ENCODE data around the gene ANO10. TPM values are rescaled to one million over a fixed set of nuclear protein-coding genes. Genes with fewer than 3 reads are reported as not detected.

Gene ANO10
- total RNA-seq, 1 donor from 2014 or later = 45.4 TPM

DNA sequence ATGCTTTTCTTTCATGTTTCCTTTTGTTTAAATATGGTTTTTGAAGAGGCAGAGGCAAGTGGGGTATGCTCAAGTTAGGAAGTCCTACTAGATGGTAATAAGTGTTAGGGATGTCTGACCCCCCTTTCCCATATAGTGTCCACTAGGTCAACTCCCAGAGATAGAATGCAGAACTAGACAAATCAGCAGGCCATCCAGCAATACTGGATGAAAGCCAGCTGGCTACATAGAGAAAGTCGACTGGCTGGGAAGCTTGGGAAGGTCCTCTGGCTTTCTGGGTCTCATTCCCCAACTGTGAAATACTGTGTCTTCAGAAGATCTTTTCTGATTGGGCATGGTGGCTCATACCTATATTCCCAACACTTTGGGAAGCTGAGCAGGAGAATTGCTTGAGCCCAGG lies 221.6 kb downstream of the ANO10 start:
- Histone ChIP-seq H3K4me2 (ENCODE audit: low read length) (no peak overlapping the region), H3K9me3 (ENCODE audit: insufficient read depth, low read depth, low read length) (no peaks in the 10 kb centered on the region), H3K4me3 (ENCODE audit: insufficient read depth, low read depth, low read length) (no peak overlapping the region), H3K27me3 (ENCODE audit: insufficient read depth, low read length) (no peaks in the 10 kb centered on the region), H3K27ac (ENCODE audit: low read depth, low read length) (no peak overlapping the region), H4K20me1 (ENCODE audit: insufficient read depth, low read length) (no peaks in the 10 kb centered on the region), H3K36me3 (ENCODE audit: insufficient read depth, low read length) (no peaks in the 10 kb centered on the region), H3K4me1 (ENCODE audit: insufficient read depth, low read length) (no peaks in the 10 kb centered on the region), H3K9ac (ENCODE audit: low read length) (no peak overlapping the region), H2AFZ (ENCODE audit: low read depth, low read length) (no peak overlapping the region), H3K79me2 (ENCODE audit: insufficient read depth, low read length) (no peaks in the 10 kb centered on the region)
- Mint-ChIP-seq H3K27me3 (ENCODE audit: low read depth, unreplicated experiment) (no peaks in the 10 kb centered on the region), H3K9me3 (ENCODE audit: unreplicated experiment) (peaks cover 2% of the 10 kb centered on the region), H3K27ac (ENCODE audit: unreplicated experiment) (peak overlapping the region; percentile 53), H3K36me3 (ENCODE audit: low read depth, unreplicated experiment) (peaks cover 3% of the 10 kb centered on the region), H3K4me1 (ENCODE audit: low read depth, unreplicated experiment) (no peaks in the 10 kb centered on the region), H3K4me3 (ENCODE audit: unreplicated experiment) (no peak overlapping the region)
- DNase-seq (ENCODE audit: low read depth) = no peak
- no peak for FAIRE-seq
- TF ChIP-seq EZH2 (IDR thresholded peaks at IDR 0.05; ENCODE audit: insufficient read depth, low read length) = no peak
- TF ChIP-seq CTCF (IDR thresholded peaks at IDR 0.05; ENCODE audit: insufficient read depth, low read depth, low read length) = no peak

DNA sequence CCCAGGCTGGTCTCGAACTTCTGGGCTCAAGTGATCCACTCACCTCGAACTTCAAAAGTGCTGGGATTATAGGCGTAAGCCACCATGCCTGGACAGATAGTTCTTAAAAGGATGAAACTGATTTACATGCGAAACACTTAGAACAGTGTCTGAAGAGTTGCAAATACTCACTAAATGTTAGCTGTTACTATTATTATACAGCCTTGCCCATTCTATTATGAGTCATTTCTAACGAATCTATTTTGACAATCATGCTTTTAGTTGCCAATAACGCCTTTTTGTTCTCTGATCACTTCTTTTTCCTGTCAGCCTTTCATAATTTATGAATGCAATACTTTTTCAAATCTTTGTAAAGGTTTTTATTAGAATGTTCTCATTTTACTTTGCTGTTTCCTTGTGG lies 222.8 kb downstream of the ANO10 start:
- Histone ChIP-seq H3K4me2 (ENCODE audit: low read length) (no peak overlapping the region), H3K4me1 (ENCODE audit: insufficient read depth, low read length) (no peaks in the 10 kb centered on the region), H3K36me3 (ENCODE audit: insufficient read depth, low read length) (no peaks in the 10 kb centered on the region), H3K79me2 (ENCODE audit: insufficient read depth, low read length) (no peaks in the 10 kb centered on the region), H2AFZ (ENCODE audit: low read depth, low read length) (no peak overlapping the region), H3K27me3 (ENCODE audit: insufficient read depth, low read length) (no peaks in the 10 kb centered on the region), H3K27ac (ENCODE audit: low read depth, low read length) (no peak overlapping the region), H3K4me3 (ENCODE audit: insufficient read depth, low read depth, low read length) (no peak overlapping the region), H4K20me1 (ENCODE audit: insufficient read depth, low read length) (no peaks in the 10 kb centered on the region), H3K9ac (ENCODE audit: low read length) (no peak overlapping the region), H3K9me3 (ENCODE audit: insufficient read depth, low read depth, low read length) (no peaks in the 10 kb centered on the region)
- FAIRE-seq = no peak
- Mint-ChIP-seq H3K4me1 (ENCODE audit: low read depth, unreplicated experiment) (peaks cover 4% of the 10 kb centered on the region), H3K27ac (ENCODE audit: unreplicated experiment) (no peak overlapping the region), H3K4me3 (ENCODE audit: unreplicated experiment) (no peak overlapping the region), H3K36me3 (ENCODE audit: low read depth, unreplicated experiment) (peaks cover 3% of the 10 kb centered on the region), H3K27me3 (ENCODE audit: low read depth, unreplicated experiment) (no peaks in the 10 kb centered on the region), H3K9me3 (ENCODE audit: unreplicated experiment) (peaks cover 2% of the 10 kb centered on the region)
- no peak for DNase-seq (ENCODE audit: low read depth)
- TF ChIP-seq EZH2 (IDR thresholded peaks at IDR 0.05; ENCODE audit: insufficient read depth, low read length) (no peak), CTCF (IDR thresholded peaks at IDR 0.05; ENCODE audit: insufficient read depth, low read depth, low read length) (no peak)

- Histone ChIP-seq H3K79me2 (ENCODE audit: insufficient read depth, low read length) (no peaks in the 10 kb centered on the region), H3K36me3 (ENCODE audit: insufficient read depth, low read length) (no peaks in the 10 kb centered on the region), H3K27me3 (ENCODE audit: insufficient read depth, low read length) (no peaks in the 10 kb centered on the region), H3K9me3 (ENCODE audit: insufficient read depth, low read depth, low read length) (no peaks in the 10 kb centered on the region), H4K20me1 (ENCODE audit: insufficient read depth, low read length) (no peaks in the 10 kb centered on the region), H3K9ac (ENCODE audit: low read length) (no peak overlapping the region), H3K4me3 (ENCODE audit: insufficient read depth, low read depth, low read length) (no peak overlapping the region), H3K27ac (ENCODE audit: low read depth, low read length) (no peak overlapping the region), H3K4me1 (ENCODE audit: insufficient read depth, low read length) (peaks cover 6% of the 10 kb centered on the region), H2AFZ (ENCODE audit: low read depth, low read length) (no peak overlapping the region), H3K4me2 (ENCODE audit: low read length) (no peak overlapping the region)
- Mint-ChIP-seq H3K9me3 (ENCODE audit: unreplicated experiment) (no peaks in the 10 kb centered on the region), H3K27ac (ENCODE audit: unreplicated experiment) (no peak overlapping the region), H3K4me3 (ENCODE audit: unreplicated experiment) (no peak overlapping the region), H3K36me3 (ENCODE audit: low read depth, unreplicated experiment) (peaks cover 6% of the 10 kb centered on the region), H3K27me3 (ENCODE audit: low read depth, unreplicated experiment) (no peaks in the 10 kb centered on the region), H3K4me1 (ENCODE audit: low read depth, unreplicated experiment) (peaks cover 18% of the 10 kb centered on the region)
- no peak for TF ChIP-seq EZH2 (IDR thresholded peaks at IDR 0.05; ENCODE audit: insufficient read depth, low read length)
- TF ChIP-seq CTCF (IDR thresholded peaks at IDR 0.05; ENCODE audit: insufficient read depth, low read depth, low read length) = no peak
- no peak for FAIRE-seq
- peak; percentile 20 for DNase-seq (ENCODE audit: low read depth)
Measured at GRCh38 chr3:43394041-43394554, 227.7 kb downstream of the ANO10 start.
